SK-N-SH treated with all-trans-retinoic acid at 6 μM for 48 hours (cell line): Measurements from ENCODE around the gene HUS1.
"Not testable (repeated sequence)": the region's sequence is repeated elsewhere in the genome, so short reads cannot be mapped to it uniquely, and the experiment has no call there.

Experiments
- ATAC-seq: fragments of 200-7000 bp; cut with Tn5 transposase; 3 replicates; pipeline ENCODE4 v1.9.1; 2020; ENCODE audit warnings: mild to moderate bottlenecking, moderate library complexity
- ARNTL ChIP-seq: fragments of 450-650 bp; formaldehyde crosslinking; IDR thresholded peaks from 2 replicates; pipeline ENCODE4 v1.5.0; 2020; ENCODE audit warnings: low read depth, mild to moderate bottlenecking, moderate library complexity, borderline replicate concordance
- BACH2 ChIP-seq: fragments of 250-450 bp; sonication (Bioruptor Pico); IDR thresholded peaks from 2 replicates; pipeline ENCODE4 v1.9.0; 2021; ENCODE audit warnings: mild to moderate bottlenecking, borderline replicate concordance
- CSDC2 ChIP-seq: fragments of 250-450 bp; sonication (Bioruptor Pico); IDR thresholded peaks from 2 replicates; pipeline ENCODE4 v1.5.0; 2020; ENCODE audit warnings: mild to moderate bottlenecking, moderate library complexity
- ESRRG ChIP-seq: fragments of 250-450 bp; sonication (Bioruptor Pico); IDR thresholded peaks from 2 replicates; pipeline ENCODE4 v1.6.1; 2021; ENCODE audit warnings: mild to moderate bottlenecking
- GLIS3 ChIP-seq: fragments of 250-450 bp; sonication (Bioruptor Pico); IDR thresholded peaks from 2 replicates; pipeline ENCODE4 v1.5.0; 2020; ENCODE audit warnings: mild to moderate bottlenecking, moderate library complexity
- ISL1 ChIP-seq: fragments of 250-450 bp; sonication (Bioruptor Pico); IDR thresholded peaks from 2 replicates; pipeline ENCODE4 v2.1.2; 2022; ENCODE audit warnings: mild to moderate bottlenecking, moderate library complexity
- OSR1 ChIP-seq: fragments of 250-450 bp; sonication (Bioruptor Pico); IDR thresholded peaks from 2 replicates; pipeline ENCODE4 v1.8.0; 2022; ENCODE audit warnings: moderate library complexity, mild to moderate bottlenecking, inconsistent platforms
- PPARA ChIP-seq: fragments of 250-450 bp; sonication (Bioruptor Pico); IDR thresholded peaks from 2 replicates; pipeline ENCODE4 v1.5.0; 2020; ENCODE audit warnings: mild to moderate bottlenecking, borderline replicate concordance
- RARB ChIP-seq: fragments of 250-450 bp; sonication (Bioruptor Pico); IDR thresholded peaks from 2 replicates; pipeline ENCODE4 v1.8.0; 2021; ENCODE audit warnings: mild to moderate bottlenecking, moderate library complexity
- SNAI2 ChIP-seq: fragments of 250-450 bp; sonication (Bioruptor Pico); IDR thresholded peaks from 2 replicates; pipeline ENCODE4 v1.5.0; 2020; ENCODE audit warnings: mild to moderate bottlenecking, moderate library complexity
- TCF4 ChIP-seq: fragments of 250-450 bp; sonication (Bioruptor Pico); IDR thresholded peaks from 2 replicates; pipeline ENCODE4 v1.8.0; 2021; ENCODE audit warnings: mild to moderate bottlenecking, moderate library complexity, borderline replicate concordance
- ZC3H10 ChIP-seq: fragments of 250-450 bp; sonication (Bioruptor Pico); IDR thresholded peaks from 2 replicates; pipeline ENCODE4 v1.5.1; 2021; ENCODE audit warnings: mild to moderate bottlenecking, moderate library complexity
- ZFP3 ChIP-seq: fragments of 250-450 bp; sonication (Bioruptor Pico); IDR thresholded peaks from 2 replicates; pipeline ENCODE4 v1.5.0; 2020; ENCODE audit warnings: mild to moderate bottlenecking, moderate library complexity
- ZFP30 ChIP-seq: fragments of 450-650 bp; formaldehyde crosslinking; IDR thresholded peaks from 2 replicates; pipeline ENCODE4 v1.5.0; 2022; ENCODE audit warnings: mild to moderate bottlenecking, moderate library complexity
- ZNF565 ChIP-seq: fragments of 450-650 bp; formaldehyde crosslinking; conservative IDR thresholded peaks from 2 replicates; pipeline ENCODE4 v1.5.0; 2020; ENCODE audit warnings: low read depth, mild to moderate bottlenecking, moderate library complexity
- ZNF70 ChIP-seq: fragments of 450-650 bp; formaldehyde crosslinking; IDR thresholded peaks from 2 replicates; pipeline ENCODE4 v1.5.0; 2020; ENCODE audit warnings: mild to moderate bottlenecking, moderate library complexity
- ZNF8 ChIP-seq: fragments of 450-650 bp; formaldehyde crosslinking; IDR thresholded peaks from 2 replicates; pipeline ENCODE4 v1.5.0; 2020; ENCODE audit warnings: mild to moderate bottlenecking, moderate library complexity
- TF ChIP-seq, protein P1 (sequence below): fragments of 250-450 bp; sonication (Bioruptor Pico); IDR thresholded peaks from 2 replicates; pipeline ENCODE4 v1.5.1; 2021; ENCODE audit warnings: mild to moderate bottlenecking, moderate library complexity
- TF ChIP-seq, protein P2 (sequence below): fragments of 250-450 bp; sonication (Bioruptor Pico); IDR thresholded peaks from 2 replicates; pipeline ENCODE4 v1.5.0; 2020; ENCODE audit warnings: mild to moderate bottlenecking, moderate library complexity
- TF ChIP-seq, protein P3 (sequence below): fragments of 250-450 bp; sonication (Bioruptor Pico); IDR thresholded peaks from 2 replicates; pipeline ENCODE4 v1.8.0; 2020; ENCODE audit warnings: mild to moderate bottlenecking, moderate library complexity, borderline replicate concordance
- TF ChIP-seq, protein P4 (sequence below): fragments of 250-450 bp; sonication (Bioruptor Pico); IDR thresholded peaks from 2 replicates; pipeline ENCODE4 v1.8.0; 2021; ENCODE audit warnings: low read depth, mild to moderate bottlenecking, moderate library complexity, borderline replicate concordance
- TF ChIP-seq, protein P5 (sequence below): fragments of 250-450 bp; sonication (Bioruptor Pico); IDR thresholded peaks from 2 replicates; pipeline ENCODE4 v1.5.1; 2020; ENCODE audit warnings: low read depth, mild to moderate bottlenecking, moderate library complexity

The HUS1 gene

DNA sequence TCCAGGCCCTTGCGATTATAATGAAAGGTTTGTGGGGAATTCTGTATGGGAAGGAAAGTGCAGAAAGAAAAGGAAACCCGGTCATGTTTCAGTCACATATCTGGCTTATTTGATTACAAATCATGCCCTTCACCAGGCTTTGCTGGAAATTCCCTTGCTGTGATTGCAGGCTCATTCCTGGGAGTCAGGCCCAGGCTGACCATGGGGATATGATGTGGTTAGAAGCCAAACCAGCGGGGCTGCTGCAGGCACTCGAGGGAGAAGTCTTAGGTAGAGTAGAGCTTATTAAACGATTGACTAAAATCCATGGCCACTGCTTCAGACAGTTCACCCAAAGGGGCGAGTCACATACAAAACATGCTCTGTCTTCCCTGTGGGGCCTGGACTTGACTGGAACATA is 47.4 kb downstream of the HUS1 start (continued):
- TF ChIP-seq, protein P1, sequence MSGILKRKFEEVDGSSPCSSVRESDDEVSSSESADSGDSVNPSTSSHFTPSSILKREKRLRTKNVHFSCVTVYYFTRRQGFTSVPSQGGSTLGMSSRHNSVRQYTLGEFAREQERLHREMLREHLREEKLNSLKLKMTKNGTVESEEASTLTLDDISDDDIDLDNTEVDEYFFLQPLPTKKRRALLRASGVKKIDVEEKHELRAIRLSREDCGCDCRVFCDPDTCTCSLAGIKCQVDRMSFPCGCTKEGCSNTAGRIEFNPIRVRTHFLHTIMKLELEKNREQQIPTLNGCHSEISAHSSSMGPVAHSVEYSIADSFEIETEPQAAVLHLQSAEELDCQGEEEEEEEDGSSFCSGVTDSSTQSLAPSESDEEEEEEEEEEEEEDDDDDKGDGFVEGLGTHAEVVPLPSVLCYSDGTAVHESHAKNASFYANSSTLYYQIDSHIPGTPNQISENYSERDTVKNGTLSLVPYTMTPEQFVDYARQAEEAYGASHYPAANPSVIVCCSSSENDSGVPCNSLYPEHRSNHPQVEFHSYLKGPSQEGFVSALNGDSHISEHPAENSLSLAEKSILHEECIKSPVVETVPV (CRISPR knock-in tag), result no peak
- TF ChIP-seq GLIS3 (CRISPR knock-in tag) (no peak), ZFP30 (no peak), CSDC2 (CRISPR knock-in tag) (no peak), ZNF8 (CRISPR knock-in tag) (no peak)

DNA sequence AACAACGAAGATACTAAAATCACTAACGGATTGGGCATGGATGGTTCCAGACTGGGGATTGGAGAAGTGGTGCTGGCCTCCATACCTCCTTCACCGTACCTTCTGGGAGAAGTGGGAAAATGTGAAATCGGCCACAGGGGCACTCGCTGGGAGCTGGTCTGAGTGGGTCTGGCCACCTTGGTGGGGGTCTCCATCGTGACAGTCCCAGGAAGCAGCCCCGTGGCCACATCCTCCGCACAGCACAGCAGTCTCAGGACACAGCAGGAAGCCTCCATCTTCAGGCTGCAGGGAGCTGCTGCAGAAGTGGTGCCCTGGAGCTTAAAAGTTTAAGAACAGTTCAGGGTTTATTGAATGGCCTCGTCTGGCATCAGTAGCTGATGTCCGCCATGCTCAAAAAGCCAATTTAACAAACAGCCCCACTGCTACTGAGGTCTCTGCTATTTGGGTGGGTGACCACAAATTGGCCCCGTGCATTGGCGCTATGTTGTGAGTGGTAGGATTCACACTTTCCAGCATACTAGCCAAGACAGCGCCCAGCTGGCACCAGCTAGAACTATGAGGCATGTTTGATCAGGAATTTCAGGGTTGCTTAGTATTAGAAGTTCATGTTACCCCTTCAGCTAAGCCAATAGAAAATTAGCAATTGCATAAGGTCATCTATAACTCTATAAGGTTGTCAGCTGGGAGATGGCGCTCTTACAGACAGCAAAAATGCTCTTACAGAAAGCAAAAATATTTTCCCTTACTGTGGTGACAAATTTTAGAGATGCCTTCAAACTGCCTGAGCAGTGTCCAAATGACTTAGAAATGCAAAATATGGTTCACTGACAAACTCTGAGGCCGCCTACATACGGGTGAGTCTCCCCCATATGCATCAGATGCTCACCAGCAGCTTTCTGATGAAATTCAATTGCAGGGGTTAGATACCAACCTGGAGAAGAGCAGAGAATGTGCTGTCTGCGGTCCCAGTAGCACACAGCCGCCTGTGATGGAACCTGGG is 48.1 kb downstream of the HUS1 start:
- no peak for TF ChIP-seq ZC3H10 (CRISPR knock-in tag)
- no peak for TF ChIP-seq ZFP3
- no peak for TF ChIP-seq RARB (CRISPR knock-in tag)
- no peak for TF ChIP-seq SNAI2
- no peak for TF ChIP-seq BACH2
- TF ChIP-seq ZFP30, result no peak
- no peak for TF ChIP-seq ISL1 (CRISPR knock-in tag)
- no peak for TF ChIP-seq ARNTL (CRISPR knock-in tag)
- no peak for TF ChIP-seq OSR1 (CRISPR knock-in tag)
- no peak for TF ChIP-seq ZNF8 (CRISPR knock-in tag)
- TF ChIP-seq, protein P1 (CRISPR knock-in tag), result no peak
- no peak for TF ChIP-seq ESRRG
- TF ChIP-seq CSDC2 (CRISPR knock-in tag), result no peak
- no peak for TF ChIP-seq ZNF70
- no peak for TF ChIP-seq TCF4 (CRISPR knock-in tag)
- TF ChIP-seq, protein P2, sequence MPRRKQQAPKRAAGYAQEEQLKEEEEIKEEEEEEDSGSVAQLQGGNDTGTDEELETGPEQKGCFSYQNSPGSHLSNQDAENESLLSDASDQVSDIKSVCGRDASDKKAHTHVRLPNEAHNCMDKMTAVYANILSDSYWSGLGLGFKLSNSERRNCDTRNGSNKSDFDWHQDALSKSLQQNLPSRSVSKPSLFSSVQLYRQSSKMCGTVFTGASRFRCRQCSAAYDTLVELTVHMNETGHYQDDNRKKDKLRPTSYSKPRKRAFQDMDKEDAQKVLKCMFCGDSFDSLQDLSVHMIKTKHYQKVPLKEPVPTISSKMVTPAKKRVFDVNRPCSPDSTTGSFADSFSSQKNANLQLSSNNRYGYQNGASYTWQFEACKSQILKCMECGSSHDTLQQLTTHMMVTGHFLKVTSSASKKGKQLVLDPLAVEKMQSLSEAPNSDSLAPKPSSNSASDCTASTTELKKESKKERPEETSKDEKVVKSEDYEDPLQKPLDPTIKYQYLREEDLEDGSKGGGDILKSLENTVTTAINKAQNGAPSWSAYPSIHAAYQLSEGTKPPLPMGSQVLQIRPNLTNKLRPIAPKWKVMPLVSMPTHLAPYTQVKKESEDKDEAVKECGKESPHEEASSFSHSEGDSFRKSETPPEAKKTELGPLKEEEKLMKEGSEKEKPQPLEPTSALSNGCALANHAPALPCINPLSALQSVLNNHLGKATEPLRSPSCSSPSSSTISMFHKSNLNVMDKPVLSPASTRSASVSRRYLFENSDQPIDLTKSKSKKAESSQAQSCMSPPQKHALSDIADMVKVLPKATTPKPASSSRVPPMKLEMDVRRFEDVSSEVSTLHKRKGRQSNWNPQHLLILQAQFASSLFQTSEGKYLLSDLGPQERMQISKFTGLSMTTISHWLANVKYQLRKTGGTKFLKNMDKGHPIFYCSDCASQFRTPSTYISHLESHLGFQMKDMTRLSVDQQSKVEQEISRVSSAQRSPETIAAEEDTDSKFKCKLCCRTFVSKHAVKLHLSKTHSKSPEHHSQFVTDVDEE, result no peak
- no peak for TF ChIP-seq GLIS3 (CRISPR knock-in tag)
- peak; percentile 15; the same call in 2 of the 3 replicates for ATAC-seq

DNA sequence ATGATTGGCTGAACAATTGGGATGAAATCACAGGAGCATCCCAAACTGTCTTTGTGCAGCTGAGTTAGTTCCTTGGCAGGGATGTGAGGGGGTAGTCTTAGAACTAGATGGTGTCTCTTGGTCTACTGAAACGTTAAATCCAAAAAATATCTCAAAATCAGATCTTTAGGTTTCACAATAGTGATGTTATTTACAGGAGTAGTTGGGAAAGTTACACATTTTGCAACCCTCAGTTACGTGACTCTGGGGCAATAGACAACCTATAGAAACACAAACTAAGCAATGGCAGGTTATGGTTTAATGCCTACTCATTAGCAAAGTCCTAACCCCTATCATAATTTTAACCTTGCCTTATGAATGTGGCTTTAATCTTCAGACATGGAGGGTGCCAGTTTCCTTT is 55.1 kb downstream of the HUS1 start:
- TF ChIP-seq ESRRG (no peak), TCF4 (CRISPR knock-in tag) (no peak), CSDC2 (CRISPR knock-in tag) (no peak), ZNF8 (CRISPR knock-in tag) (no peak), RARB (CRISPR knock-in tag) (no peak), SNAI2 (no peak), ZNF70 (no peak), GLIS3 (CRISPR knock-in tag) (no peak), BACH2 (no peak), ZC3H10 (CRISPR knock-in tag) (no peak), ARNTL (CRISPR knock-in tag) (no peak), OSR1 (CRISPR knock-in tag) (no peak), PPARA (CRISPR knock-in tag) (no peak), ZNF565 (CRISPR knock-in tag) (no peak), ZFP3 (no peak)
- TF ChIP-seq, protein P3, sequence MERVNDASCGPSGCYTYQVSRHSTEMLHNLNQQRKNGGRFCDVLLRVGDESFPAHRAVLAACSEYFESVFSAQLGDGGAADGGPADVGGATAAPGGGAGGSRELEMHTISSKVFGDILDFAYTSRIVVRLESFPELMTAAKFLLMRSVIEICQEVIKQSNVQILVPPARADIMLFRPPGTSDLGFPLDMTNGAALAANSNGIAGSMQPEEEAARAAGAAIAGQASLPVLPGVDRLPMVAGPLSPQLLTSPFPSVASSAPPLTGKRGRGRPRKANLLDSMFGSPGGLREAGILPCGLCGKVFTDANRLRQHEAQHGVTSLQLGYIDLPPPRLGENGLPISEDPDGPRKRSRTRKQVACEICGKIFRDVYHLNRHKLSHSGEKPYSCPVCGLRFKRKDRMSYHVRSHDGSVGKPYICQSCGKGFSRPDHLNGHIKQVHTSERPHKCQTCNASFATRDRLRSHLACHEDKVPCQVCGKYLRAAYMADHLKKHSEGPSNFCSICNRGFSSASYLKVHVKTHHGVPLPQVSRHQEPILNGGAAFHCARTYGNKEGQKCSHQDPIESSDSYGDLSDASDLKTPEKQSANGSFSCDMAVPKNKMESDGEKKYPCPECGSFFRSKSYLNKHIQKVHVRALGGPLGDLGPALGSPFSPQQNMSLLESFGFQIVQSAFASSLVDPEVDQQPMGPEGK (CRISPR knock-in tag), result no peak
- TF ChIP-seq, protein P4, sequence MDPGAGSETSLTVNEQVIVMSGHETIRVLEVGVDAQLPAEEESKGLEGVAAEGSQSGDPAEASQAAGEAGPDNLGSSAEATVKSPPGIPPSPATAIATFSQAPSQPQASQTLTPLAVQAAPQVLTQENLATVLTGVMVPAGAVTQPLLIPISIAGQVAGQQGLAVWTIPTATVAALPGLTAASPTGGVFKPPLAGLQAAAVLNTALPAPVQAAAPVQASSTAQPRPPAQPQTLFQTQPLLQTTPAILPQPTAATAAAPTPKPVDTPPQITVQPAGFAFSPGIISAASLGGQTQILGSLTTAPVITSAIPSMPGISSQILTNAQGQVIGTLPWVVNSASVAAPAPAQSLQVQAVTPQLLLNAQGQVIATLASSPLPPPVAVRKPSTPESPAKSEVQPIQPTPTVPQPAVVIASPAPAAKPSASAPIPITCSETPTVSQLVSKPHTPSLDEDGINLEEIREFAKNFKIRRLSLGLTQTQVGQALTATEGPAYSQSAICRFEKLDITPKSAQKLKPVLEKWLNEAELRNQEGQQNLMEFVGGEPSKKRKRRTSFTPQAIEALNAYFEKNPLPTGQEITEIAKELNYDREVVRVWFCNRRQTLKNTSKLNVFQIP (CRISPR knock-in tag), result no peak
- TF ChIP-seq, protein P5, sequence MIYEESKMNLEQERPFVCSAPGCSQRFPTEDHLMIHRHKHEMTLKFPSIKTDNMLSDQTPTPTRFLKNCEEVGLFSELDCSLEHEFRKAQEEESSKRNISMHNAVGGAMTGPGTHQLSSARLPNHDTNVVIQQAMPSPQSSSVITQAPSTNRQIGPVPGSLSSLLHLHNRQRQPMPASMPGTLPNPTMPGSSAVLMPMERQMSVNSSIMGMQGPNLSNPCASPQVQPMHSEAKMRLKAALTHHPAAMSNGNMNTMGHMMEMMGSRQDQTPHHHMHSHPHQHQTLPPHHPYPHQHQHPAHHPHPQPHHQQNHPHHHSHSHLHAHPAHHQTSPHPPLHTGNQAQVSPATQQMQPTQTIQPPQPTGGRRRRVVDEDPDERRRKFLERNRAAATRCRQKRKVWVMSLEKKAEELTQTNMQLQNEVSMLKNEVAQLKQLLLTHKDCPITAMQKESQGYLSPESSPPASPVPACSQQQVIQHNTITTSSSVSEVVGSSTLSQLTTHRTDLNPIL, result no peak
- no peak for ATAC-seq

DNA sequence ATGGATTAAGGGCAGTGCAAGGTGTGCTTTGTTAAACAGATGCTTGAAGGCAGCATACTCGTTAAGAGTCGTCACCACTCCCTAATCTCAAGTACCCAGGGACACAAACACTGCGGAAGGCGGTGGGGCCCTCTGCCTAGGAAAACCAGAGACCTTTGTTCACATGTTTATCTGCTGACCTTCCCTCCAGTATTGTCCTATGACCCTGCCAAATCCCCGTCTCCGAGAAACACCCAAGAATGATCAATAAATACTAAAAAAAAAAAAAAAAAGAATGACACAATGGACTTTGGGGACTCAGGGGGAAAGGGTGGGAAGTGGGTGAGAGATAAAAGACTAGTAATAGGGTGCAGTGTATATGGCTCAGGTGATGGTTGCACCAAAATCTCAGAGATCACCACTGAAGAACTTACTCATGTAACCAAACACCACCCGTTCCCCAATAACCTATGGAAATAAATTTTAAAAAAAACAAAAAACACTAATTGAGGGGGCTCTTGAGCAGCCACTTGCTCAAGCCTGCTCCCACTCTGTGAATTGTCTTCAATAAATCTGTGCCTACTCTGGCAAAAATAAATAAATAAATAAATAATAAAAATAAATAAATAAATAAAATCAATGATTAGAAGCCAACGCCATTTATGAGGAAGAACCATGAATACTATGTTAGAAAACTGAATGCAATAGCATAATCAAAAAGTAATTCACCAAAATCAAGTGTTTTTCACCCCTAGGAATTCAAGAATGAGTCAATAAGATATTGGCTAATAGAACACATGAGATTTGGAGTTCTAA is 56.1 kb downstream of the HUS1 start:
- not testable (repeated sequence) for ATAC-seq

DNA sequence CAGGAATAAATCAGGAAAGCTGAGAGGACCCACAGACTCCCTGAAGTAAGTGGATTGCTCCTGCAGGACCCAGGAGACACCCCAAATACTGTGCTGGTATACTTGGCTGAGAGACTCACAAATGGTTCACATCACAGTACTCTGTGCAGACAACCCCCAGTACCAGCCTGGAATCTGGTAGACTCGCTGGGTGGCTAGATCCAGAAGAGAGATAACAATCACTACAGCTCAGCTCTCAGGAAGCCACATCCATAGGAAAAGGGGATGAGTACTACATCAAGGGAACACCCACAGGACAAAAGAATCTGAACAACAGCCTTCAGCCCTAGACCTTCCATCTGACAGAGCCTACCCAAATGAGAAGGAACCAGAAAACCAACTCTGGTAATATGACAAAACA is 62.9 kb downstream of the HUS1 start:
- not testable (repeated sequence) for ATAC-seq
